Measurements from ENCODE around the gene HNRNPH2. TPM values are rescaled to one million over a fixed set of nuclear protein-coding genes. Genes with fewer than 3 reads are reported as not detected.

The HNRNPH2 gene
- total and polyA plus RNA-seq, 2 experiments from 2014 or later = 59.2 to 80.1 TPM

DNA sequence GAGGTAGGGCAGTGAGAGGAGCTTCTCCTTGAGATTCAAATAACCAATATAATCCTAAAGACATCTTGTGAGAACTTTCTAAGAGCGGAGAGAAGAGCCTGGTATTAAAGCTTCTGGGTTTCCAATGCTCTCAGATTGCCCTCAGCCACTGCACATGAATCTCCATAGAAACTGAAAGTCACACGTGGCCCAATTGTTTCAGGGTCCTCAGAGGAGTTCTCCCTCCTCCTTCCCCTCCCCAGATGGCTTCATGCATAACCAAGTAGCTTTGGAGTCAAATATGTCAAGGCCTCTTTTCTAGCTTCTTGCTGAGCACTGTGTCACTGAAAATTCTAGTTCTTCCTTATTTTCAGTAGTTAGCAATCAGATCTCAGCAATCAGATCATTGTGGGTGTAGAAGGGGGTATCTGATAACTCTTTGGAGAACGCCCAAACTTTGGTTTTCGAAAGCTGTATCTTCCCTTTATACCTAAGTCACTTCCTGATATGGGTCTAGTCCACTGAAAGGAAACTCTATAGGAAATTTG, 24.3 kb upstream of the HNRNPH2 start:
- no peak overlapping the region for H2AFZ ChIP-seq
- no peaks in the 10 kb centered on the region for H4K20me1 ChIP-seq (replicated peaks; ENCODE audit: insufficient read depth)
- ATAC-seq = no peak; the same call in 2 of the 3 replicates
- H3K27me3 Mint-ChIP-seq (ENCODE audit: insufficient read depth, low read depth, poor library complexity) = peaks cover 1% of the 10 kb centered on the region
- no peaks in the 10 kb centered on the region for H3F3A ChIP-seq (replicated peaks; ENCODE audit: low read depth)
- no peaks in the 10 kb centered on the region for H3K79me2 ChIP-seq (replicated peaks; ENCODE audit: insufficient read depth)
- H3K27ac ChIP-seq (ENCODE audit: low read depth) = no peak overlapping the region
- no peak for DNase-seq (ENCODE audit: low spot score)
- no peaks in the 10 kb centered on the region for H3K36me3 Mint-ChIP-seq (ENCODE audit: low read depth)
- no peak overlapping the region for H3K4me2 ChIP-seq
- peaks cover 9% of the 10 kb centered on the region; the same call in 2 of the 3 replicates for H3K4me1 Mint-ChIP-seq
- no peak overlapping the region for H3K27ac Mint-ChIP-seq
- no peaks in the 10 kb centered on the region for H3K9me2 ChIP-seq (ENCODE audit: insufficient read depth)
- H3K9me3 Mint-ChIP-seq = no peaks in the 10 kb centered on the region
- no peaks in the 10 kb centered on the region for H3K36me3 ChIP-seq (ENCODE audit: insufficient read depth)
- TF ChIP-seq JUNB (IDR thresholded peaks at IDR 0.05; ENCODE audit: unreplicated experiment) (no peak), CREB1 (CRISPR knock-in tag; IDR thresholded peaks at IDR 0.05; ENCODE audit: low read depth) (no peak), ZNF114 (CRISPR knock-in tag; IDR thresholded peaks at IDR 0.05) (no peak), NANOG (IDR thresholded peaks at IDR 0.05; ENCODE audit: borderline replicate concordance) (no peak), ZNF331 (CRISPR knock-in tag; IDR thresholded peaks at IDR 0.05; ENCODE audit: low read depth) (no peak), STAT1 (IDR thresholded peaks at IDR 0.05; ENCODE audit: unreplicated experiment) (no peak), EZH2phosphoT487 (IDR thresholded peaks at IDR 0.05; ENCODE audit: unreplicated experiment) (no peak), POLR2AphosphoS5 (IDR thresholded peaks at IDR 0.05; ENCODE audit: low read depth) (no peak), EZH2 (IDR thresholded peaks at IDR 0.05; ENCODE audit: low read depth, unreplicated experiment) (no peak)
- TF ChIP-seq, protein P1, sequence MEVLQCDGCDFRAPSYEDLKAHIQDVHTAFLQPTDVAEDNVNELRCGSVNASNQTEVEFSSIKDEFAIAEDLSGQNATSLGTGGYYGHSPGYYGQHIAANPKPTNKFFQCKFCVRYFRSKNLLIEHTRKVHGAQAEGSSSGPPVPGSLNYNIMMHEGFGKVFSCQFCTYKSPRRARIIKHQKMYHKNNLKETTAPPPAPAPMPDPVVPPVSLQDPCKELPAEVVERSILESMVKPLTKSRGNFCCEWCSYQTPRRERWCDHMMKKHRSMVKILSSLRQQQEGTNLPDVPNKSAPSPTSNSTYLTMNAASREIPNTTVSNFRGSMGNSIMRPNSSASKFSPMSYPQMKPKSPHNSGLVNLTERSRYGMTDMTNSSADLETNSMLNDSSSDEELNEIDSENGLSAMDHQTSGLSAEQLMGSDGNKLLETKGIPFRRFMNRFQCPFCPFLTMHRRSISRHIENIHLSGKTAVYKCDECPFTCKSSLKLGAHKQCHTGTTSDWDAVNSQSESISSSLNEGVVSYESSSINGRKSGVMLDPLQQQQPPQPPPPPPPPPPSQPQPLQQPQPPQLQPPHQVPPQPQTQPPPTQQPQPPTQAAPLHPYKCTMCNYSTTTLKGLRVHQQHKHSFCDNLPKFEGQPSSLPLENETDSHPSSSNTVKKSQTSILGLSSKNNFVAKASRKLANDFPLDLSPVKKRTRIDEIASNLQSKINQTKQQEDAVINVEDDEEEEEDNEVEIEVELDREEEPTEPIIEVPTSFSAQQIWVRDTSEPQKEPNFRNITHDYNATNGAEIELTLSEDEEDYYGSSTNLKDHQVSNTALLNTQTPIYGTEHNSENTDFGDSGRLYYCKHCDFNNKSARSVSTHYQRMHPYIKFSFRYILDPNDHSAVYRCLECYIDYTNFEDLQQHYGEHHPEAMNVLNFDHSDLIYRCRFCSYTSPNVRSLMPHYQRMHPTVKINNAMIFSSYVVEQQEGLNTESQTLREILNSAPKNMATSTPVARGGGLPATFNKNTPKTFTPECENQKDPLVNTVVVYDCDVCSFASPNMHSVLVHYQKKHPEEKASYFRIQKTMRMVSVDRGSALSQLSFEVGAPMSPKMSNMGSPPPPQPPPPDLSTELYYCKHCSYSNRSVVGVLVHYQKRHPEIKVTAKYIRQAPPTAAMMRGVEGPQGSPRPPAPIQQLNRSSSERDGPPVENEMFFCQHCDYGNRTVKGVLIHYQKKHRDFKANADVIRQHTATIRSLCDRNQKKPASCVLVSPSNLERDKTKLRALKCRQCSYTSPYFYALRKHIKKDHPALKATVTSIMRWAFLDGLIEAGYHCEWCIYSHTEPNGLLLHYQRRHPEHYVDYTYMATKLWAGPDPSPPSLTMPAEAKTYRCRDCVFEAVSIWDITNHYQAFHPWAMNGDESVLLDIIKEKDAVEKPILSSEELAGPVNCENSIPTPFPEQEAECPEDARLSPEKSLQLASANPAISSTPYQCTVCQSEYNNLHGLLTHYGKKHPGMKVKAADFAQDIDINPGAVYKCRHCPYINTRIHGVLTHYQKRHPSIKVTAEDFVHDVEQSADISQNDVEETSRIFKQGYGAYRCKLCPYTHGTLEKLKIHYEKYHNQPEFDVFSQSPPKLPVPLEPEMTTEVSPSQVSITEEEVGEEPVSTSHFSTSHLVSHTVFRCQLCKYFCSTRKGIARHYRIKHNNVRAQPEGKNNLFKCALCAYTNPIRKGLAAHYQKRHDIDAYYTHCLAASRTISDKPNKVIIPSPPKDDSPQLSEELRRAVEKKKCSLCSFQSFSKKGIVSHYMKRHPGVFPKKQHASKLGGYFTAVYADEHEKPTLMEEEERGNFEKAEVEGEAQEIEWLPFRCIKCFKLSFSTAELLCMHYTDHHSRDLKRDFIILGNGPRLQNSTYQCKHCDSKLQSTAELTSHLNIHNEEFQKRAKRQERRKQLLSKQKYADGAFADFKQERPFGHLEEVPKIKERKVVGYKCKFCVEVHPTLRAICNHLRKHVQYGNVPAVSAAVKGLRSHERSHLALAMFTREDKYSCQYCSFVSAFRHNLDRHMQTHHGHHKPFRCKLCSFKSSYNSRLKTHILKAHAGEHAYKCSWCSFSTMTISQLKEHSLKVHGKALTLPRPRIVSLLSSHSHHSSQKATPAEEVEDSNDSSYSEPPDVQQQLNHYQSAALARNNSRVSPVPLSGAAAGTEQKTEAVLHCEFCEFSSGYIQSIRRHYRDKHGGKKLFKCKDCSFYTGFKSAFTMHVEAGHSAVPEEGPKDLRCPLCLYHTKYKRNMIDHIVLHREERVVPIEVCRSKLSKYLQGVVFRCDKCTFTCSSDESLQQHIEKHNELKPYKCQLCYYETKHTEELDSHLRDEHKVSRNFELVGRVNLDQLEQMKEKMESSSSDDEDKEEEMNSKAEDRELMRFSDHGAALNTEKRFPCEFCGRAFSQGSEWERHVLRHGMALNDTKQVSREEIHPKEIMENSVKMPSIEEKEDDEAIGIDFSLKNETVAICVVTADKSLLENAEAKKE (CRISPR knock-in tag; IDR thresholded peaks at IDR 0.05) = no peak
- TF ChIP-seq, protein P2, sequence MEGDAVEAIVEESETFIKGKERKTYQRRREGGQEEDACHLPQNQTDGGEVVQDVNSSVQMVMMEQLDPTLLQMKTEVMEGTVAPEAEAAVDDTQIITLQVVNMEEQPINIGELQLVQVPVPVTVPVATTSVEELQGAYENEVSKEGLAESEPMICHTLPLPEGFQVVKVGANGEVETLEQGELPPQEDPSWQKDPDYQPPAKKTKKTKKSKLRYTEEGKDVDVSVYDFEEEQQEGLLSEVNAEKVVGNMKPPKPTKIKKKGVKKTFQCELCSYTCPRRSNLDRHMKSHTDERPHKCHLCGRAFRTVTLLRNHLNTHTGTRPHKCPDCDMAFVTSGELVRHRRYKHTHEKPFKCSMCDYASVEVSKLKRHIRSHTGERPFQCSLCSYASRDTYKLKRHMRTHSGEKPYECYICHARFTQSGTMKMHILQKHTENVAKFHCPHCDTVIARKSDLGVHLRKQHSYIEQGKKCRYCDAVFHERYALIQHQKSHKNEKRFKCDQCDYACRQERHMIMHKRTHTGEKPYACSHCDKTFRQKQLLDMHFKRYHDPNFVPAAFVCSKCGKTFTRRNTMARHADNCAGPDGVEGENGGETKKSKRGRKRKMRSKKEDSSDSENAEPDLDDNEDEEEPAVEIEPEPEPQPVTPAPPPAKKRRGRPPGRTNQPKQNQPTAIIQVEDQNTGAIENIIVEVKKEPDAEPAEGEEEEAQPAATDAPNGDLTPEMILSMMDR (conservative IDR thresholded peaks at IDR 0.05; ENCODE audit: low read depth in 2 of 2) = no peak
- TF ChIP-seq, protein P3, sequence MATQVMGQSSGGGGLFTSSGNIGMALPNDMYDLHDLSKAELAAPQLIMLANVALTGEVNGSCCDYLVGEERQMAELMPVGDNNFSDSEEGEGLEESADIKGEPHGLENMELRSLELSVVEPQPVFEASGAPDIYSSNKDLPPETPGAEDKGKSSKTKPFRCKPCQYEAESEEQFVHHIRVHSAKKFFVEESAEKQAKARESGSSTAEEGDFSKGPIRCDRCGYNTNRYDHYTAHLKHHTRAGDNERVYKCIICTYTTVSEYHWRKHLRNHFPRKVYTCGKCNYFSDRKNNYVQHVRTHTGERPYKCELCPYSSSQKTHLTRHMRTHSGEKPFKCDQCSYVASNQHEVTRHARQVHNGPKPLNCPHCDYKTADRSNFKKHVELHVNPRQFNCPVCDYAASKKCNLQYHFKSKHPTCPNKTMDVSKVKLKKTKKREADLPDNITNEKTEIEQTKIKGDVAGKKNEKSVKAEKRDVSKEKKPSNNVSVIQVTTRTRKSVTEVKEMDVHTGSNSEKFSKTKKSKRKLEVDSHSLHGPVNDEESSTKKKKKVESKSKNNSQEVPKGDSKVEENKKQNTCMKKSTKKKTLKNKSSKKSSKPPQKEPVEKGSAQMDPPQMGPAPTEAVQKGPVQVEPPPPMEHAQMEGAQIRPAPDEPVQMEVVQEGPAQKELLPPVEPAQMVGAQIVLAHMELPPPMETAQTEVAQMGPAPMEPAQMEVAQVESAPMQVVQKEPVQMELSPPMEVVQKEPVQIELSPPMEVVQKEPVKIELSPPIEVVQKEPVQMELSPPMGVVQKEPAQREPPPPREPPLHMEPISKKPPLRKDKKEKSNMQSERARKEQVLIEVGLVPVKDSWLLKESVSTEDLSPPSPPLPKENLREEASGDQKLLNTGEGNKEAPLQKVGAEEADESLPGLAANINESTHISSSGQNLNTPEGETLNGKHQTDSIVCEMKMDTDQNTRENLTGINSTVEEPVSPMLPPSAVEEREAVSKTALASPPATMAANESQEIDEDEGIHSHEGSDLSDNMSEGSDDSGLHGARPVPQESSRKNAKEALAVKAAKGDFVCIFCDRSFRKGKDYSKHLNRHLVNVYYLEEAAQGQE (IDR thresholded peaks at IDR 0.05; ENCODE audit: unreplicated experiment) = no peak
- TF ChIP-seq, protein P4, sequence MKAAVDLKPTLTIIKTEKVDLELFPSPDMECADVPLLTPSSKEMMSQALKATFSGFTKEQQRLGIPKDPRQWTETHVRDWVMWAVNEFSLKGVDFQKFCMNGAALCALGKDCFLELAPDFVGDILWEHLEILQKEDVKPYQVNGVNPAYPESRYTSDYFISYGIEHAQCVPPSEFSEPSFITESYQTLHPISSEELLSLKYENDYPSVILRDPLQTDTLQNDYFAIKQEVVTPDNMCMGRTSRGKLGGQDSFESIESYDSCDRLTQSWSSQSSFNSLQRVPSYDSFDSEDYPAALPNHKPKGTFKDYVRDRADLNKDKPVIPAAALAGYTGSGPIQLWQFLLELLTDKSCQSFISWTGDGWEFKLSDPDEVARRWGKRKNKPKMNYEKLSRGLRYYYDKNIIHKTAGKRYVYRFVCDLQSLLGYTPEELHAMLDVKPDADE (IDR thresholded peaks at IDR 0.05) = no peak
- H3K4me3 ChIP-seq = no peak overlapping the region
- H3K4me1 ChIP-seq (ENCODE audit: insufficient read depth) = no peaks in the 10 kb centered on the region
- H3K27me3 ChIP-seq (ENCODE audit: insufficient read depth) = no peaks in the 10 kb centered on the region
- H3K4me3 Mint-ChIP-seq = no peak overlapping the region
